Measurements from ENCODE around the gene SLC52A3.

GRCh38 chr20:805713-806112 lies 37.4 kb upstream of the SLC52A3 start:
- TF ChIP-seq POLR2AphosphoS5 (IDR thresholded peaks at IDR 0.05; ENCODE audit: low read depth, low read length) (no peak), POLR2A (IDR thresholded peaks at IDR 0.05; ENCODE audit: low read depth, low read length) (no peak), SPI1 (IDR thresholded peaks at IDR 0.05; ENCODE audit: low read depth, low read length) (no peak)

Data from GM12891 (cell line).